GM04504 (cell line): ENCODE data around the gene PDE3B.
"Not testable (repeated sequence)": the region's sequence is repeated elsewhere in the genome, so short reads cannot be mapped to it uniquely, and the experiment has no call there.

Experiments used
- DNase-seq: peaks from one replicate; pipeline ENCODE4 v3.0.0-alpha.2; 2012; ENCODE audit warnings: low read depth

Gene PDE3B

DNA sequence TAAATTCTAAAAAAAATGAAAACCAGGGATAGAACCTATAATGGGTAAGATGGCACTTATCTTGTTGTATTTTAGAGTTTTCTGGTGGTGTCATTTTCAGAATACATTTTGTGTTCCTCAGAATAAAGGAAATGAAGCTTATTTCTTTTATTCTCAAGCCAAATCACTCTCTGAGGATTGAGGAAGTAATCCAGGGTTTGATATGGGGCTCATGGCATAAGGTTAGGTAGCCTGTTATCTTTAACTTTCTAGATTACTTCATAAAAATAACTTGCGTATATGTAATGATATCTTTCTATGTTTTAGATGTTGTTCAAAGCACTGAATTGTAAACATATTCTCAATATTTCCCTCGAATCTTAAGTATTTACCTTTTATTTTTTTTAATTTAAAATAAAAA is 33.5 kb downstream of the PDE3B start:
- no peak for DNase-seq

DNA sequence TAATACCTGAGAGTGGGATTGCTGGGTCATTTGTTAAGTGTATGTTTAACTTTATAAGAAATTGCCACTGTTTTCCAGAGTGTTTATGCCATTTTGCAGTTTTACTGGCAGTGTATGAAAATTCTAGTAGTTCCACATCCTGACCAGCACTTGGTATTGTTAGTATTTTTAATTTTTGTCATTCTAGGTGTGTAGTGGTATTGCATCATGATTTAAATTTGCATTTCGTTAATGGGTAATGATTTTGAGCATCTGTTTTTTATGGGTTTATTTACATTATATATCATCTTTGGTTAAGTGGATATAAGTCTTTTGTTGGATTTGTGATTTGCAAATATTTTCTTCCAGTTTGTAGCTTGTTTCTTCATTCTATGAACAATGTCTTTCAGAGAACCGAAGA is 34.7 kb downstream of the PDE3B start:
- no peak for DNase-seq

DNA sequence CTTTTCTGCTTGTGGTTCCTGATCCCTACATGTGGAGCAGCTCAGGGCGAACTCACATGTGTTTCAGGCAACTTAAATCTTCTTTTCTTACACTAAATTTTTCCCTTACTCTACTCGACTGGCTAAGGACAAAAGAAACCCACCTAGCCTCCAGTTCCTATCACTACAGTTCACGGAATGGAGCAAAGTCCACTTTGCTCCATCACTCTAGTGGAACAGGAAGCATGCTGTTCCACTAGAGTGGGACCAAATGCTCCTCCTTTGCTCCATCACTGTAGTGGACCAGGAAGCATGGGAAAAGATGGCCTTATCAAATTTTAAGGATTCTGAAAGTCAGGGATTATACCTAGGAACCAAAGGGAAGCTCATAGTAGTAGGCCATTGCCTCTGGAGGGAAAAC is 36.1 kb downstream of the PDE3B start:
- DNase-seq, result no peak

DNA sequence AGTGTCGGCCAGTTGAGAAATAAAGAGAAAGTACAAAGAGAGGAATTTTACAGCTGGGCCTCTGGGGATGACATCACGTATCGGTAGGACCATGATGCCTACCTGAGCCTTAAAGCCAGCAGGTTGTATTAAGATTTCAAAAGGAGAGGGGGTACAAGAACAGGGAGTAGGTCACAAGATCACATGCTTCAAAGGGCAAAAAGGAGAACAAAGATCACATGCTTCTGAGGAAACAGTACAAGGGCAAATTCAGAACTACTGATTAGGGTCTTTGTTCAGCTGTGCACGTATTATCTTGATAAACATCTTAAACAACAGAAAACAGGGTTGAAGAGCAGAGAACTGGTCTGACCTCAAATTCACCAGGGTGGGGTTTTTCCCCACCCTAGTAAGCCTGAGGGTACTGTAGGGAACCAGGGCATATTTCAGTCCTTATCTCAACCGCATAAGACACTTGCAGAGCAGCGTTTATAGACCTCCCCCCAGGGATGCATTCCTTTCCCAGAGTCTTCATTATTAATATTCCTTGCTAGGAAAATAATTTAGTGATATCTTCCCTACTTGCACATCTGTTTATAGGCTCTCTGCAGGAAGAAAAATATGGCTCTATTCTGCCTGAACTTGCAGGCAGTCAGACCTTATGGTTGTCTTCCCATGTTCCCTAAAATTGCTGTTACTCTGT is 40.8 kb downstream of the PDE3B start:
- not testable (repeated sequence) for DNase-seq

DNA sequence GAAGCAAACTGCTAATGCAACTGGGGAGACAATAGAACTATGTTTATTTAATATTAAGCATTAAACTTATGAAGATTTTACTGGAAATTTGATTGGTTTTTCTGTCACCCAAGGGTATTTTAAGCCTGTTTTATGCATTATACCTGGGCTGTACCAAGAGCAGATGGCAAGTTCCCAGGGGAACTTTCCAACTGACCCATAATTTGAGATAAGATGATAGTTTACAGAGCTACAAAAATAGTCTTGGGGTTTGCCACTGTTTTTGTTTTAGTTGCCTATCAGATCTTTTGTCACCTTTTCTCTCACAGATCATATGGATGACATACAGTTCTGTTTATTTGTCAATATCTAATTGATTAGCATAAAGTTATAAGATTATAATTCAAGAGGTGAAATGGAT is 43.9 kb downstream of the PDE3B start:
- DNase-seq, result no peak

DNA sequence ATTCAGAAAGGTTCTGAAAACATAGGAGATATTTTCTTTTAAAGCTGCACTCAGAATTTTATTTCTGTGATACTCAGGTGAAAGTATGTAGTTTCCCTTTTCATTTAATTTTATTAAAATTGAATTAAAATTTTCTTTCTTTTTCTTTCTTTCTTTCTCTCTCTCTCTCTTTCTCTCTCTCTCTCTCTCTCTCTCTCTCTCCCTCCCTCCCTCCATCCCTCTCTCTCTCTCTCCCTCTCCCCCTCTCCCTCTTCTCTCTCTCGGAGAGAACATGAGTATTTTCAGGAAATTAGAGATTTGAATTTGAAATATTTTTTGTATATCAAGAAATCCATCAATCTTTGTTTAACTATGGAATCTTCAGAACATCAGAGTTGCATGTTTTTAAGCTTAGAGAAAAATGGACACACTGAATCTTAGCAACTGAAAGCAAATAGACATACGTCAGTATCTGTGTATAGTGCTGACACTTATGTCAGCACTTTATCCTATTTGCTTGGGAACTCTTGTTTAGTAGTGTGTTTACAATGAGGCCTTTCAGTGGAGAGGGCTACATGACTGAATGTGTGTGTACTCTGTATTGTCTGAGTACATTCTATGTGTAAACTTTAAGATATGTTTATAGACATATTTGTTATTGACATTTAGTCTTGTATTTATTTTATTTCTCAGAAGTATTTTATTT is 44.5 kb downstream of the PDE3B start:
- no peak for DNase-seq

DNA sequence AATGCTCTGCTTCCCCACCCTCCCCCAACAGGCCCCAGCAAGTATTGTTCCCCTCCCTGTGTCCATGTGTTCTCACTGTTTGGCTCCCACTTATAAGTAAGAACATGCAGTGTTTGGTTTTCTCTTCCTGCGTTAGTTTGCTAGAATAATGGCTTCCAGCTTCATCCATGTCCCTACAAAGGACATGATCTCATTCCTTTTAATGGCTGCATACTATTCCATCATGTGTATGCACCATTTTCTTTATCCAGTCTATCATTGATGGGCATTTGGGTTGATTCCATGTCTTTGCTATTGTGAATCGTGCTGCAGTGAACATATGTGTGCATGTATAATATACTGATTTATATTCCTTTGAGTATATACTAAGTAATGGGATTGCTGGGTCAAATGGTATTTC is 52.1 kb downstream of the PDE3B start:
- not testable (repeated sequence) for DNase-seq

DNA sequence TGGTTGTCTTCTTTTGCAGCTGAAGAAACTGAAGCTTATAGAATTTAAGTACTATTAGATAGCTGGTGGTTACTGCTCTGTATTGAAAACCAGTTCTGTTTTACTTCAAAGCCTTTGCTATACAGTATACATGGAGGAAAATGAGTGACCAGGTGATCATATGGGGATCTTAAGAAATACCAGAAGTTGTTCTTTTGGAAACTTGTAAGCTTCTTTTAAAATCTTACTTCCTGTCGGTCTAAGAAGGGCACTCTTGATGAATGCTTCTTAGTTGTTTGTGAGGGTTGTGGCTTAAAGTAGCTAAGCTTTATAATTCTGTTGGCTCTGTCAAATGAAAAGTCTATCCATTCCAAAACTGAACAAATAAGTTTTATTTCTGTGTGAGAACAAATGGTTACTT is 55.2 kb downstream of the PDE3B start:
- no peak for DNase-seq

DNA sequence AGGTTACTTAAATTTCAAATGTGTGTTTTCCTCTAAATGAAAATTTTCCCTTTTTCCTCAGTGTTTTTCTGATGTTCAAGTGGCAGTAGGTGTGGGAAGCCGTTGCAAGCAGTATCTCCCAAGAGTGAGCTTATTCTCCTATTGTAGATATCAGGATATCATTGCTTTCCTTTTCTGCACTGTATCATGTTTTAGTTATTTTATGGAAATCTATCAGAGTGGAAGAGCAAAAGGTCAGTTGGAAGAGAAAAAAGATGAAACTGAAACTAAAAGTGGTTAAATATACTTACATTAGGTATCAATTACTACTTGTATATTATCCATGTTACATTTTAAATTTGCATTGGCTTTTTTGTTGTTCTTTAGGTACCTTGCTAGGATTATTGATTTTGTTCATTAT is 57.0 kb downstream of the PDE3B start:
- DNase-seq, result no peak

DNA sequence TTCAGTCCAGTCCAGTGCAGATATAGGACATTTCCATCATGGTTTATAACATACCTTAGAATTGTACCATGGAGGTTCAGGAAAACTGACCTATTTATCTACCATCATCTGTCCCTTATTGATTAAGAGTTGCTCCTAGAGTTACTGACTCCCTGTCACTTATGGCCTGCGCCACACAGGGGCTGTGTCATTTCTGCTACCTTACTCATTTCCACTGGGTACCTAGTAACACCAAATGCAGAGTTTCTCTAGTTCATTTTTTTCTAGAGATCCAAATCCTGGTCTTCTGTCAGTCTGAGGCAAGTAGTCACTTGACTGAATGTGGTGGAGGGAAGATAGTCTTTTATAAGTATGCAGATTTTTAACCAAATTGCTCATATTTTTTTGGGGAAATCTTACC is 59.2 kb downstream of the PDE3B start:
- DNase-seq, result no peak

DNA sequence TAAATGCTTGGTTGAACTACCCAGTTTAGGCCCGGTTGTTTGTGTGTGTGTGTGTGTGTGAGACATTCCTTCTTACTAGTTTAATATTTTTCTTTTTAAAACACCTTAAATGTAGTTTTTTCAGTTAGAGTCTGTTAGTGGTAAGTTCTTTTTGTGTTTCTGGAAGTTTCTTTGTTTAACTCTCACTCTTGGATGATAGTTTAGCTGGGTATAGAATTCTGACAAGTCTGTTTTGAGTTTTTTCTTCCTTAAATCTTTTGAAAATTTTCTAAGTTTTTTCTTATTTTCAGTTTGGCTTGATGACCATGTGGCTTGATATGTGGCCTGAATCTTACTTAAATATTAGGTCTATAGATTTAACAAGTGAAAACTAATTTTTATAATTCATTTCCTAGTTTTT is 60.1 kb downstream of the PDE3B start:
- DNase-seq, result no peak

DNA sequence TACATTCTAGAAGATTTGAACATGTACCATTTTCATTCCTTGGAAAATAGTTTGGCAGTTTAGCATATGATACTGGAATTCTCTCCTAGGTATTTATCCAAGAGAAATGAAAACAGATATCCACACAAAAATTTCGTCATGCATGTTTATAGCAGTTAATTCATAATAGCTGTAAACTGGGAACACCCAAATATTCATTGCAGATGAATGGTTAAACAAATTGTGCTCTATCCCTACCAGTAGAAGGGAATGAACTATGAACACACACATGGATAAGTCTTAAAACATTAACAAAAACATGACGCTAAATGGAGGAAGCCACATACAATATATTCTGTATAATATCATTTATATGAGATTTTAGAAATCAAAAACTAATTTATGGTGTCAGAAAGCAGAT is 61.5 kb downstream of the PDE3B start:
- DNase-seq, result no peak

DNA sequence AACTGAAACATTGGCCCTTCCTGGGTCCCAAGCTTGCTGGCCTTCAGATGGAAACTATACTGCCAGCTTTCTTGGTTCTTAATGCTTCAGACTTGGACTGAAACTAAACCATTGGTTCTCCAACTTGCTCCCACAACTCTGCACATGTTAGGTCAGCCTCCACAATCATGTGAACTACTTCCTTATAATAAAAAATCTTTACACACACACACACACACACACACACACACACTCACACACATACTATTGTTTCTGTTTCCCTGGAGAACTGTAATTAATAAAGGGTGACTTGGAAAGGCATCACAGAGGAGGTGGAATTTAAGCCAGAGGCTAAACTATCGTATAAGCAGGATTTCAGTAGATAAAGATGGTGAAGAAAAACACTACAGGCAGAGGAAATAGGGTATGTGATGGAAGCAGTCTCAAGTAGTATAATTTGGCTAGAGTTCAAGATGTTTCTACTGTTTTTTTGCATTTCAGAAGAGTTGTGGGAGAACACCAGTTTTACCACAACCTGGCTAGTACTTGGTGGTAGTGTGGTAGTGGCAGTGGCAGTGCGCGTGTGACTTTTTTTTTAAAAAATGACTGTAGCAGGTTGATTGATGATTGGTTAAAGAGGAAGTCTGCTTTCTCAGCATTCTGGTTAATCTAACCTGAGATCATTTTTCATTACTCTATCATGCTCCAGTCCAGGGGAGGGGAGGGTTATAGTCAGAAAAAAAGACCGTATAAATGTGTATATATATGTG is 70.1 kb downstream of the PDE3B start:
- no peak for DNase-seq

DNA sequence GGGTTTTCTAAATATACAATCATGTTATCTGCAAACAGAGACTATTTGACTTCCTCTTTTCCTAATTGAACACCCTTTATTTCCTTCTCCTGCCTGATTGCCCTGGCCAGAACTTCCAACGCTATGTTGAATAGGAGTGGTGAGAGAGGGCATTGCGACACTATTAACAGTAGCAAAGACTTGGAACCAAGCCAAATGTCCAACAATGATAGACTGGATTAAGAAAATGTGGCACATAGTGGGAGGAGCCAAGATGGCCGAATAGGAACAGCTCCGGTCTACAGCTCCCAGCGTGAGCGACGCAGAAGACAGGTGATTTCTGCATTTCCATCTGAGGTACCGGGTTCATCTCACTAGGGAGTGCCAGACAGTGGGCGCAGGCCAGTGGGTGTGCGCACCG is 72.1 kb downstream of the PDE3B start:
- not testable (repeated sequence) for DNase-seq

DNA sequence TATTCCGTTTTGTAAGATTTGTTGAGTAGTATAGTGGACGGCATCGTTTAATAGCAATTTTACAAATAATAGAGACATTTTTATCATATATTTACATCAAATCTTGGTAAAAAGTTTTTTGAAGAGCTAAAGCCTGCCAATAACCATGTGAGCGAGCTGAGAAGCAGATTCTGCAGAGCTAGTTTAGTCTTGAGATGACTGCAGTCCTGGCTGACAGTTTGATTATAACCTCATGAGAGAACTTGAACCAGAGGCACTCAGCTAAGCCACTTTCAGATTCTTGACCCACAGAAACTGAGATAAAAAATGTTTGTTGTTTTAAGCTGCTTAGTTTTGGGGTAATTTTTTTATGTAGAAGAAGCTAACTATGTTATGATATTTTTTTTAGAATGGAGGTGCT is 78.9 kb downstream of the PDE3B start:
- no peak for DNase-seq

DNA sequence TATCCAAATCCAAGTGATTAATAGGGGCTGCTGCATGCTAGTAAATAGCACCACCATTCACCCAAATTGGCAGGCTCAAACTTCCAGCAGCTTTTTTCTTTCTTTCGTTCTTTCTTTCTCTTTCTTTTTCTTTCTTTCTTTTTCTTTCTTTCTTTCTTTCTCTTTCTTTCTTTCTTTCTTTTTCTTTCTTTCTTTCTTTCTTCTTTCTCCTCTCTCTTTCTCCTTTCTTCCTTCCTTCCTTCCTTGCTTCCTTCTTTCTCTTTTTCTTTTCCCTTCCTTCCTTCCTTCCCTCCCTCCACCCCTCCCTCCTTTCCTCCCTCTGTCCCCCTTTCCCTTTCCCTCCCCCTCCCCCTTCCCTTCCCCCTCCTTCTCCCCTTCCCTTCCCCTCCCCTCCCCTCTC is 81.5 kb downstream of the PDE3B start:
- DNase-seq, result no peak

DNA sequence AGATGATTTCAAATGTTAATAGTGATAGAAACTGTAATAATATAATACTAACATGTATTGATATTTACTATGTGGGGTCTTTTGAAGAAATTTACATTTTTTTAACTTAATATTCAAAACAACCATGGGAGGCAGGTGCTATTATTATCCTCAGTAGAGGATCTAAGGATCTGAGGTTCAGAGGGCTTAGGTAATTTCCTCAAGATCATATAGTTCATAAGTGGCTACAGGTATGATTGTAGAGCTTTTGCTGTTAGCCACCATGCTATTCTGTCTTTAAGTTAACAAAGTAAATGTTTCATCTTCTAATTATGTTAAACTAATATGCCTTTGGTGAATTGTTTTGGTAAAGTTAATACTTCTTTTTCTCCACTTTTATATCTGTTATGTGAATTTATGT is 83.6 kb downstream of the PDE3B start:
- DNase-seq, result no peak

DNA sequence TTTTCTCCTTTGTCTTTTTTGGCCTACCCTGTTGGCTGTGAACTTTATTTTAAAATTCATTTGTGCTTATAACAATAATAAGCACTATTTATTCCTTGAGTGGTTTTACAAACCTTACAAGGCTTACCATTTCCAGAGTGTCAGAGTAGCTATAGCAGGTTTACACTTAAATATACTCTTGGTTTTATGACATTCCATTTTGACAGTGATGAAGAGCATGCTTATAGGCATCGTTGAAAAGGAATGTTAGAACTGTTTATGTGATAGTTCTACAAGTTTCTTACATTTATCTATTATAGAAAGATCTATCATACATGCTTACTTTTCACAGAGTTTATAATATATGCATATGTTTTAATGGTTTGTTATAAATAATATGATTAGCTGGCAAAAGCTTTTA is 84.1 kb downstream of the PDE3B start:
- no peak for DNase-seq

DNA sequence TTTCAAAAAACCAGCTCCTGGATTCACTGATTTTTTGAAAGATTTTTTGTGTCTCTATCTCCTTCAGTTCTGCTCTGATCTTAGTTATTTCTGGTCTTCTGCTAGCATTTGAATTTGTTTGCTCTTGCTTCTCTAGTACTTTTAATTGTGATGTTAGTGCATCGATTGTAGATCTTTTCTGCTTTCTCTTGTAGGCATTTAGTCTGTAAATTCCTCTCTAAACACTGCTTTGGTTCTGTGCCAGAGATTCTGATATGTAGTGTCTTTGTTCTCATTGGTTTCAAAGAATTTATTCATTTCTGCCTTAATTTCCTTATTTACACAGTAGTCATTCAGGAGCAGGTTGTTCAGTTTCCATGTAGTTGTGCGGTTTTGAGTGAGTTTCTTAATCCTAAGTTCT is 96.9 kb downstream of the PDE3B start:
- not testable (repeated sequence) for DNase-seq

DNA sequence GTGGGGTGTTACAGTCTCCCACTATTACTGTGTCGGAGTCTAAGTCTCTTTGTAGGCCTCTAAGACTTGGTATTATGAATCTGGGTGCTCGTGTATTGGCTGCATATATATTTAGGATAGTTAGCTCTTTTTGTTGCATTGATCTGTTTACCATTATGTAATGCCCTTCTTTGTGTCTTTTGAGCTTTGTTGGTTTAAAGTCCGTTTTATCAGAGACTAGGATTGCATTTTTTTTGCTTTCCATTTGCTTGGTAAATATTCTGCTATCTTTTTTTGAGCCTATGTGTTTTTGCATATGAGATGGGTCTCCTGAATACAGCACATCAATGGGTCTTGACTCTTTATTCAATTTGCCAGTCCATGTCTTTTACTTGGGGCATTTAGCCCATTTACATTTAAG is 97.6 kb downstream of the PDE3B start:
- DNase-seq, result no peak

DNA sequence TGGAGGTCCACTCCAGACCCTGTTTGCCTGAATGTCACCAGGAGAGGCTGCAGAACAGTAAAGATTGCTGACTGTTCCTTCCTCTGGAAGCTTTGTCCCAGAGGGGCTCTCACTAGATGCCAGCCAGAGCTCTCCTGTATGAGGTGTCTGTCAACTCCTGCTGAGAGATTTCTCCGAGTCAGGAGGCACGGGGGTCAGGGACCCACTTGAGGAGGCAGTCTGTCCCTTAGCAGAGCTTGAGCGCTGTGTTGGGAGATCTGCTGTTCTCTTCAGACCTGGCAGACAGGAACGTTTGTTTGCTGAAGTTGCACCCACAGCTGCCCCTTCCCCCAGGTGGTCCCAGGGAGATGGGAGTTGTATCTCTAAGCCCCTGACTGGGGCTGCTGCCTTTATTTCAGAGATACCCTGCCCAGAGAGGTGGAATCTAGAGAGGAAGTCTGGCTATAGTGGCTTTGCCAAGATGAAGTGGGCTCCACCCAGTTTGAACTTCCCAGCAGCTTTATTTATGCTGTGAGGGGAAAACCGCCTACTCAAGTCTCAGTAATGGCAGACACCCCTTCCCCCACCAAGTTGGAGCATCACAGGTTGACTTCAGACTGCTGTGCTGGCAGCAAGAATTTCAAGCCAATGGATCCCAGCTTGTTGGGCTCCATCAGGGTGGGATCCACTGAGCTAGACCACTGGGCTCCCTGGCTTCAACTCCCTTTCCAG is 99.4 kb downstream of the PDE3B start:
- DNase-seq, result no peak

DNA sequence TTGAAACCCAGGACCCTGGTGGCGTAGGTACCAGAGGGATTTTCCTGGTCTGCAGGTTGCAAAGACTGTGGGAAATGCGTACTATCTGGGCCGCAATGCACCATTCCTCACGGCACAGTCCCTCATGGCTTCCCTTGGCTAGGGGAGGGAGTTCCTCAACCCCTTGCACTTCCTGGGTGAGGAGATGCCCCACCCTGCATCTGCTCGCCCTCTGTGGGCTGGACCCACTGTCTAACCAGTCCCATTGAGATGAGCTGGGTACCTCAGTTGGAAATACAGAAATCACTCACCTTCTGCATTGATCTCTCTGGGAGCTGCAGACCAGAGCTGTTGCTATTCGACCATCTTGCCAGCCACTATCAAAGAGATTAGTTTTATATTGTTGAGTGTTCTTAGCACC is 100.1 kb downstream of the PDE3B start:
- DNase-seq, result not testable (repeated sequence)
